Measurements from ENCODE around the gene CAST.

The CAST gene

DNA sequence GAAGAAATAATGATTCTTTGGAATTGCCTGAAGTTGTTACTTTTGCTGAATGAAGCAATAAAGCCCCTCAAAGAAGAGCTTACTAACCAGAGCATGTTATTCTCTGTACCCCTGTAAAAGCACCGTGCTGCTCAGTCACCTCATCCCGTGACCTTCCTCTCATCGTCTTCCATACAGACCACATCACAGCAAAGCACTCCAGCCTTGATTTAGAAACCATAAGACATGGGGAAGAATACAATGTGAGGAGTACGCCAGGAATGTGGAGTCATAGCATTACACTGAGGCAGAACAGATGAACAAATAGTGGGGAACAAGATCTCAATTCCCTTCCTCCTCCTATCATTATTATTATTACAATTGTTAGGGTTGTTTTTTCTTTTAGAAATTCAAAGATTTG lies 96.4 kb downstream of the CAST start:
- Histone ChIP-seq H3K27ac (ENCODE audit: extremely low read depth, low read depth, low read length) (no peak overlapping the region), H3K36me3 (ENCODE audit: control insufficient read depth in 2 of 2, insufficient read depth in 1 of 2, low read length in 2 of 2) (peaks cover 38 to 60% of the 10 kb centered on the region in 2 experiments), H3K9me3 (ENCODE audit: control insufficient read depth, insufficient read depth, low read depth, low read length) (no peaks in the 10 kb centered on the region), H3K4me3 (ENCODE audit: low read depth, low read length) (no peak overlapping the region), H3K4me1 (ENCODE audit: control insufficient read depth, insufficient read depth, low read length) (no peaks in the 10 kb centered on the region)
- TF ChIP-seq ZNF211 (tag by site-specific recombination; IDR thresholded peaks at IDR 0.05; ENCODE audit: low read depth) (no peak), ZNF768 (tag by site-specific recombination; IDR thresholded peaks at IDR 0.05) (no peak), ZNF112 (tag by site-specific recombination; IDR thresholded peaks at IDR 0.05) (no peak), MYNN (tag by site-specific recombination; IDR thresholded peaks at IDR 0.05; ENCODE audit: borderline replicate concordance) (no peak), ZXDB (tag by site-specific recombination; IDR thresholded peaks at IDR 0.05) (no peak), ZBTB7A (tag by site-specific recombination; IDR thresholded peaks at IDR 0.05; ENCODE audit: low read depth) (no peak), REPIN1 (tag by site-specific recombination; IDR thresholded peaks at IDR 0.05; ENCODE audit: low read depth) (no peak), ZNF701 (tag by site-specific recombination; IDR thresholded peaks at IDR 0.05) (no peak), OVOL3 (tag by site-specific recombination; IDR thresholded peaks at IDR 0.05) (no peak), ZFP37 (tag by site-specific recombination; IDR thresholded peaks at IDR 0.05) (no peak), ZNF585B (tag by site-specific recombination; IDR thresholded peaks at IDR 0.05) (no peak), SETDB1 (IDR thresholded peaks at IDR 0.05; ENCODE audit: insufficient read length, low read length) (no peak), ZNF621 (tag by site-specific recombination; IDR thresholded peaks at IDR 0.05) (no peak)
- ChIA-PET POLR2A (no interaction called here), CTCF (interaction anchor here (0.7 to 1.0 kb wide), 2 partner anchors 59 to 384 kb away, joined by 4 read pairs; partner anchors contain the start of gene LIX1)

DNA sequence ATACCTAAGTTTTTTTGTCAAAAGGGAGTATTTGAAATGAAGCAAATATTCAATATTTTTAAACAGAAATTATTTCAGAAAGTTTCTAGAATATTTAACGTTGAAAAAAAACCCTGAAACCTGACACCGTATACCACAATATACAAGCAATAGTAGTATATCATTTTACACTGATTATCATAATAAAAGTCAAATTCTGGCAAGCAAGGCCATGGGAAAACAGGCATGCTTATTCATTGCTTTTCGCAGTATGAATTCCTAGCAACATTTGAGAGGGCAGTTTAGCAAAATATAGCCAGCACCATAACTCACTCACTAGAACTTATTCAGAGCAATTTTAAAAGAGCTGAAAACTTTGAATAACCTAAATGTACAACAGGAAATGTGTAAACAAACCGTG lies 99.4 kb downstream of the CAST start:
- H3K36me3 ChIP-seq (ENCODE audit: control insufficient read depth in 2 of 2, insufficient read depth in 1 of 2, low read length in 2 of 2) = peaks cover 42 to 63% of the 10 kb centered on the region in 2 experiments
- POLR2A ChIA-PET = interaction anchor here (0.6 kb wide), 1 partner anchor 40 kb away, joined by 8 read pairs; no protein-coding TSS in a partner anchor

More for the DNA sequence above, 99.4 kb downstream of the CAST start:
- Histone ChIP-seq H3K4me3 (ENCODE audit: low read depth, low read length) (no peak overlapping the region), H3K27ac (ENCODE audit: extremely low read depth, low read depth, low read length) (no peak overlapping the region), H3K9me3 (ENCODE audit: control insufficient read depth, insufficient read depth, low read depth, low read length) (no peaks in the 10 kb centered on the region), H3K4me1 (ENCODE audit: control insufficient read depth, insufficient read depth, low read length) (no peaks in the 10 kb centered on the region)
- CTCF ChIA-PET = interaction anchor here (0.5 to 0.7 kb wide), 2 partner anchors 394 to 401 kb away, joined by 3 to 5 read pairs; no protein-coding TSS in a partner anchor
- TF ChIP-seq ZNF302 (tag by site-specific recombination; IDR thresholded peaks at IDR 0.05; ENCODE audit: low read depth) (no peak), SP3 (tag by site-specific recombination; IDR thresholded peaks at IDR 0.05) (no peak), ZNF626 (tag by site-specific recombination; IDR thresholded peaks at IDR 0.05) (no peak), REPIN1 (tag by site-specific recombination; IDR thresholded peaks at IDR 0.05; ENCODE audit: low read depth) (no peak), ZNF707 (tag by site-specific recombination; IDR thresholded peaks at IDR 0.05) (no peak), ZIC2 (tag by site-specific recombination; IDR thresholded peaks at IDR 0.05) (no peak), TCF7L2 (IDR thresholded peaks at IDR 0.05; ENCODE audit: borderline replicate concordance, low read depth, low read length) (no peak), KLF7 (tag by site-specific recombination; IDR thresholded peaks at IDR 0.05; ENCODE audit: borderline replicate concordance) (no peak), ZNF600 (tag by site-specific recombination; IDR thresholded peaks at IDR 0.05) (no peak), ZNF335 (tag by site-specific recombination; conservative IDR thresholded peaks at IDR 0.05) (no peak), MYNN (tag by site-specific recombination; IDR thresholded peaks at IDR 0.05; ENCODE audit: borderline replicate concordance) (peak; percentile 77), ZNF664 (tag by site-specific recombination; IDR thresholded peaks at IDR 0.05) (peak; percentile 74), ZNF830 (tag by site-specific recombination; IDR thresholded peaks at IDR 0.05; ENCODE audit: low read depth) (no peak)
- TF ChIP-seq, protein P1, sequence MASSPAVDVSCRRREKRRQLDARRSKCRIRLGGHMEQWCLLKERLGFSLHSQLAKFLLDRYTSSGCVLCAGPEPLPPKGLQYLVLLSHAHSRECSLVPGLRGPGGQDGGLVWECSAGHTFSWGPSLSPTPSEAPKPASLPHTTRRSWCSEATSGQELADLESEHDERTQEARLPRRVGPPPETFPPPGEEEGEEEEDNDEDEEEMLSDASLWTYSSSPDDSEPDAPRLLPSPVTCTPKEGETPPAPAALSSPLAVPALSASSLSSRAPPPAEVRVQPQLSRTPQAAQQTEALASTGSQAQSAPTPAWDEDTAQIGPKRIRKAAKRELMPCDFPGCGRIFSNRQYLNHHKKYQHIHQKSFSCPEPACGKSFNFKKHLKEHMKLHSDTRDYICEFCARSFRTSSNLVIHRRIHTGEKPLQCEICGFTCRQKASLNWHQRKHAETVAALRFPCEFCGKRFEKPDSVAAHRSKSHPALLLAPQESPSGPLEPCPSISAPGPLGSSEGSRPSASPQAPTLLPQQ (tag by site-specific recombination; IDR thresholded peaks at IDR 0.05) = no peak
- TF ChIP-seq, protein P2, sequence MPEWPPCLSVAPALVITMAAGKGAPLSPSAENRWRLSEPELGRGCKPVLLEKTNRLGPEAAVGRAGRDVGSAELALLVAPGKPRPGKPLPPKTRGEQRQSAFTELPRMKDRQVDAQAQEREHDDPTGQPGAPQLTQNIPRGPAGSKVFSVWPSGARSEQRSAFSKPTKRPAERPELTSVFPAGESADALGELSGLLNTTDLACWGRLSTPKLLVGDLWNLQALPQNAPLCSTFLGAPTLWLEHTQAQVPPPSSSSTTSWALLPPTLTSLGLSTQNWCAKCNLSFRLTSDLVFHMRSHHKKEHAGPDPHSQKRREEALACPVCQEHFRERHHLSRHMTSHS (tag by site-specific recombination; IDR thresholded peaks at IDR 0.05) = no peak
- TF ChIP-seq, protein P3, sequence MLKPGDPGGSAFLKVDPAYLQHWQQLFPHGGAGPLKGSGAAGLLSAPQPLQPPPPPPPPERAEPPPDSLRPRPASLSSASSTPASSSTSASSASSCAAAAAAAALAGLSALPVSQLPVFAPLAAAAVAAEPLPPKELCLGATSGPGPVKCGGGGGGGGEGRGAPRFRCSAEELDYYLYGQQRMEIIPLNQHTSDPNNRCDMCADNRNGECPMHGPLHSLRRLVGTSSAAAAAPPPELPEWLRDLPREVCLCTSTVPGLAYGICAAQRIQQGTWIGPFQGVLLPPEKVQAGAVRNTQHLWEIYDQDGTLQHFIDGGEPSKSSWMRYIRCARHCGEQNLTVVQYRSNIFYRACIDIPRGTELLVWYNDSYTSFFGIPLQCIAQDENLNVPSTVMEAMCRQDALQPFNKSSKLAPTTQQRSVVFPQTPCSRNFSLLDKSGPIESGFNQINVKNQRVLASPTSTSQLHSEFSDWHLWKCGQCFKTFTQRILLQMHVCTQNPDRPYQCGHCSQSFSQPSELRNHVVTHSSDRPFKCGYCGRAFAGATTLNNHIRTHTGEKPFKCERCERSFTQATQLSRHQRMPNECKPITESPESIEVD (tag by site-specific recombination; IDR thresholded peaks at IDR 0.05) = peak; percentile 58
- TF ChIP-seq, protein P4, sequence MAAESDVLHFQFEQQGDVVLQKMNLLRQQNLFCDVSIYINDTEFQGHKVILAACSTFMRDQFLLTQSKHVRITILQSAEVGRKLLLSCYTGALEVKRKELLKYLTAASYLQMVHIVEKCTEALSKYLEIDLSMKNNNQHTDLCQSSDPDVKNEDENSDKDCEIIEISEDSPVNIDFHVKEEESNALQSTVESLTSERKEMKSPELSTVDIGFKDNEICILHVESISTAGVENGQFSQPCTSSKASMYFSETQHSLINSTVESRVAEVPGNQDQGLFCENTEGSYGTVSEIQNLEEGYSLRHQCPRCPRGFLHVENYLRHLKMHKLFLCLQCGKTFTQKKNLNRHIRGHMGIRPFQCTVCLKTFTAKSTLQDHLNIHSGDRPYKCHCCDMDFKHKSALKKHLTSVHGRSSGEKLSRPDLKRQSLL (tag by site-specific recombination; IDR thresholded peaks at IDR 0.05) = no peak
- TF ChIP-seq, protein P5, sequence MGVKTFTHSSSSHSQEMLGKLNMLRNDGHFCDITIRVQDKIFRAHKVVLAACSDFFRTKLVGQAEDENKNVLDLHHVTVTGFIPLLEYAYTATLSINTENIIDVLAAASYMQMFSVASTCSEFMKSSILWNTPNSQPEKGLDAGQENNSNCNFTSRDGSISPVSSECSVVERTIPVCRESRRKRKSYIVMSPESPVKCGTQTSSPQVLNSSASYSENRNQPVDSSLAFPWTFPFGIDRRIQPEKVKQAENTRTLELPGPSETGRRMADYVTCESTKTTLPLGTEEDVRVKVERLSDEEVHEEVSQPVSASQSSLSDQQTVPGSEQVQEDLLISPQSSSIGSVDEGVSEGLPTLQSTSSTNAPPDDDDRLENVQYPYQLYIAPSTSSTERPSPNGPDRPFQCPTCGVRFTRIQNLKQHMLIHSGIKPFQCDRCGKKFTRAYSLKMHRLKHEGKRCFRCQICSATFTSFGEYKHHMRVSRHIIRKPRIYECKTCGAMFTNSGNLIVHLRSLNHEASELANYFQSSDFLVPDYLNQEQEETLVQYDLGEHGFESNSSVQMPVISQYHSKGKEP (tag by site-specific recombination; IDR thresholded peaks at IDR 0.05) = no peak

Measured in HEK293 (cell line).